ENCODE measurements around the gene ARHGAP6.

- TF ChIP-seq CTCF (IDR thresholded peaks at IDR 0.05; ENCODE audit: low read depth, low read length) (no peak), POLR2A (IDR thresholded peaks at IDR 0.05; ENCODE audit: extremely low read depth, insufficient read length) (no peak), MAX (IDR thresholded peaks at IDR 0.05; ENCODE audit: low read depth, low read length) (no peak)
These were observed 333.9 kb downstream of the ARHGAP6 start for GRCh38 chrX:11331788-11332187.
